H9 (cell line): ENCODE measurements around the gene WRAP73. TPM values are rescaled to one million over a fixed set of nuclear protein-coding genes. Genes with fewer than 3 reads are reported as not detected.

ENCODE experiments used
- DNase-seq: peaks from one replicate; pipeline ENCODE4 v3.0.0-alpha.2; 2017
- H2AFZ ChIP-seq: one replicate; pipeline ENCODE4 v1.6.1; 2013; ENCODE audit warnings: mild to moderate bottlenecking, low read length, control low read depth, moderate library complexity
- H2AK5ac ChIP-seq: 2 replicates; pipeline ENCODE4 v1.6.1; 2013; ENCODE audit warnings: low read length, control low read depth, mixed read lengths; ENCODE audit not compliant: insufficient read length
- H2BK120ac ChIP-seq: one replicate; pipeline ENCODE4 v1.6.1; 2013; ENCODE audit warnings: low read depth, mild to moderate bottlenecking, low read length, control low read depth, inconsistent platforms; ENCODE audit not compliant: poor library complexity, severe bottlenecking
- H2BK12ac ChIP-seq: 2 replicates; pipeline ENCODE4 v1.6.1; 2013; ENCODE audit warnings: low read length, control low read depth, mixed read lengths, low read depth; ENCODE audit not compliant: insufficient read length
- H2BK15ac ChIP-seq: 2 replicates; pipeline ENCODE4 v1.6.1; 2013; ENCODE audit warnings: low read depth, low read length, control low read depth
- H2BK20ac ChIP-seq: one replicate; pipeline ENCODE4 v1.6.1; 2013; ENCODE audit warnings: low read depth, mild to moderate bottlenecking, low read length, control low read depth, inconsistent platforms; ENCODE audit not compliant: poor library complexity, severe bottlenecking
- H2BK5ac ChIP-seq: 2 replicates; pipeline ENCODE4 v1.6.1; 2013; ENCODE audit warnings: low read length, control low read depth, mixed read lengths; ENCODE audit not compliant: insufficient read length
- H3K14ac ChIP-seq: 2 replicates; pipeline ENCODE4 v1.6.1; 2013; ENCODE audit warnings: low read length, control low read depth; ENCODE audit not compliant: insufficient read depth
- H3K18ac ChIP-seq: 2 replicates; pipeline ENCODE4 v1.6.1; 2013; ENCODE audit warnings: low read depth, mild to moderate bottlenecking, mixed read lengths, low read length, control low read depth; ENCODE audit not compliant: insufficient read length
- H3K23ac ChIP-seq: 2 replicates; pipeline ENCODE4 v1.6.1; 2013; ENCODE audit warnings: low read length, control low read depth, mixed read lengths, low read depth; ENCODE audit not compliant: insufficient read length
- H3K23me2 ChIP-seq: 2 replicates; pipeline ENCODE4 v1.6.1; 2013; ENCODE audit warnings: low read depth, mild to moderate bottlenecking, mixed read lengths, low read length, control low read depth; ENCODE audit not compliant: insufficient read length, poor library complexity, severe bottlenecking
- H3K27ac ChIP-seq: 2 replicates; pipeline ENCODE4 v1.5.1; 2013; ENCODE audit warnings: low read length, control low read depth, mixed read lengths, low read depth; ENCODE audit not compliant: insufficient read length
- H3K27me3 ChIP-seq: 2 replicates; pipeline ENCODE4 v1.6.1; 2013; ENCODE audit warnings: low read length, control low read depth, inconsistent platforms; ENCODE audit not compliant: insufficient read depth
- H3K4ac ChIP-seq: 2 replicates; pipeline ENCODE4 v1.6.1; 2013; ENCODE audit warnings: low read depth, mild to moderate bottlenecking, control low read depth, inconsistent platforms, low read length, moderate library complexity
- H3K4me1 ChIP-seq: 2 replicates; pipeline ENCODE4 v1.6.1; 2013; ENCODE audit warnings: low read length, control low read depth, inconsistent platforms; ENCODE audit not compliant: insufficient read depth
- H3K4me2 ChIP-seq: 2 replicates; pipeline ENCODE4 v1.6.1; 2013; ENCODE audit warnings: low read length, control low read depth, mixed read lengths; ENCODE audit not compliant: insufficient read length, insufficient read depth
- H3K56ac ChIP-seq: 2 replicates; pipeline ENCODE4 v1.6.1; 2013; ENCODE audit warnings: low read depth, mild to moderate bottlenecking, mixed read lengths, low read length, control low read depth; ENCODE audit not compliant: insufficient read length
- H3K79me1 ChIP-seq: 2 replicates; pipeline ENCODE4 v1.6.1; 2013; ENCODE audit warnings: low read depth, mild to moderate bottlenecking, moderate library complexity, low read length, control low read depth, inconsistent platforms; ENCODE audit not compliant: insufficient read depth, poor library complexity, severe bottlenecking
- H3K79me2 ChIP-seq: 2 replicates; pipeline ENCODE4 v1.6.1; 2013; ENCODE audit warnings: low read length, control low read depth, inconsistent platforms; ENCODE audit not compliant: insufficient read depth
- H3K9ac ChIP-seq: 2 replicates; pipeline ENCODE4 v1.6.1; 2013; ENCODE audit warnings: low read length, control low read depth, mixed read lengths; ENCODE audit not compliant: insufficient read length; ENCODE audit errors: extremely low read depth
- H3K9me3 ChIP-seq: one replicate; pipeline ENCODE4 v1.6.1; 2013; ENCODE audit warnings: low read depth, low read length, inconsistent platforms; ENCODE audit not compliant: control insufficient read depth
- H3T11ph ChIP-seq: one replicate; pipeline ENCODE4 v1.6.1; 2013; ENCODE audit warnings: mild to moderate bottlenecking, low read length, control low read depth, inconsistent platforms
- H4K20me1 ChIP-seq: one replicate; pipeline ENCODE4 v1.6.1; 2013; ENCODE audit not compliant: control insufficient read depth, insufficient read length, insufficient read depth
- H4K5ac ChIP-seq: 2 replicates; pipeline ENCODE4 v1.6.1; 2013; ENCODE audit warnings: low read depth, mild to moderate bottlenecking, mixed read lengths, low read length, control low read depth; ENCODE audit not compliant: insufficient read length
- H4K8ac ChIP-seq: replicated peaks from 2 replicates; pipeline ENCODE4 v1.6.1; 2013; ENCODE audit warnings: low read length, control low read depth, mixed read lengths, low read depth; ENCODE audit not compliant: insufficient read length
- H4K91ac ChIP-seq: 2 replicates; pipeline ENCODE4 v1.6.1; 2013; ENCODE audit warnings: low read depth, mild to moderate bottlenecking, moderate library complexity, mixed read lengths, low read length, control low read depth; ENCODE audit not compliant: insufficient read length
- H3K27ac Mint-ChIP-seq, 3 experiments: 2 replicates in 2 of 3; 3 replicates in 1 of 3; pipeline ENCODE4 v1.8.0; 2020 to 2021; ENCODE audit warnings: mixed read lengths in 3 of 3, mild to moderate bottlenecking in 1 of 3, moderate library complexity in 1 of 3
- H3K27me3 Mint-ChIP-seq: 2 replicates; pipeline ENCODE4 v1.8.0; 2021; ENCODE audit warnings: low read depth, mild to moderate bottlenecking, moderate library complexity, mixed read lengths
- H3K36me3 Mint-ChIP-seq, 3 experiments: 2 replicates in 2 of 3; 3 replicates in 1 of 3; pipeline ENCODE4 v1.8.0; 2020 to 2021; ENCODE audit warnings: low read depth in 3 of 3, mixed read lengths in 3 of 3; ENCODE audit not compliant: insufficient read depth in 1 of 3
- H3K4me1 Mint-ChIP-seq, 2 experiments: 2 replicates each; pipeline ENCODE4 v1.8.0; 2020; ENCODE audit warnings: mixed read lengths in 2 of 2
- H3K4me3 Mint-ChIP-seq, 2 experiments: 2 replicates in 1 of 2; 3 replicates in 1 of 2; pipeline ENCODE4 v1.8.0; 2020 to 2021; ENCODE audit warnings: mild to moderate bottlenecking in 2 of 2, mixed read lengths in 2 of 2, moderate library complexity in 1 of 2
- H3K9me3 Mint-ChIP-seq, 2 experiments: 2 replicates in 1 of 2; 3 replicates in 1 of 2; pipeline ENCODE4 v1.8.0; 2020; ENCODE audit warnings: mild to moderate bottlenecking in 2 of 2, mixed read lengths in 2 of 2, moderate library complexity in 1 of 2
- WGBS: extraction: QIAGEN DNeasy Blood & Tissue Kit; methylation state at CpG from one replicate; pipeline ENCODE4 v1.1.7; 2013; ENCODE audit warnings: missing lambda C conversion rate, low lambda C conversion rate, mixed read lengths; ENCODE audit not compliant: insufficient read length; ENCODE audit errors: extremely low coverage; 5-methylcytosine and 5-hydroxymethylcytosine counted together
- total RNA-seq: library from RNA; stranded (reverse); gene quantifications from 2 replicates; pipeline ENCODE4 v1.2.1, GENCODE V29; 2021
- TF ChIP-seq, protein P1 (sequence below): fragments of 200-600 bp; sonication (generic); conservative IDR thresholded peaks from 3 replicates; pipeline ENCODE4 v1.8.0; 2021; ENCODE audit warnings: antibody characterized with exemption, mild to moderate bottlenecking

Gene WRAP73
- total RNA-seq, 1 experiment from 2014 or later: 28.4 TPM

DNA sequence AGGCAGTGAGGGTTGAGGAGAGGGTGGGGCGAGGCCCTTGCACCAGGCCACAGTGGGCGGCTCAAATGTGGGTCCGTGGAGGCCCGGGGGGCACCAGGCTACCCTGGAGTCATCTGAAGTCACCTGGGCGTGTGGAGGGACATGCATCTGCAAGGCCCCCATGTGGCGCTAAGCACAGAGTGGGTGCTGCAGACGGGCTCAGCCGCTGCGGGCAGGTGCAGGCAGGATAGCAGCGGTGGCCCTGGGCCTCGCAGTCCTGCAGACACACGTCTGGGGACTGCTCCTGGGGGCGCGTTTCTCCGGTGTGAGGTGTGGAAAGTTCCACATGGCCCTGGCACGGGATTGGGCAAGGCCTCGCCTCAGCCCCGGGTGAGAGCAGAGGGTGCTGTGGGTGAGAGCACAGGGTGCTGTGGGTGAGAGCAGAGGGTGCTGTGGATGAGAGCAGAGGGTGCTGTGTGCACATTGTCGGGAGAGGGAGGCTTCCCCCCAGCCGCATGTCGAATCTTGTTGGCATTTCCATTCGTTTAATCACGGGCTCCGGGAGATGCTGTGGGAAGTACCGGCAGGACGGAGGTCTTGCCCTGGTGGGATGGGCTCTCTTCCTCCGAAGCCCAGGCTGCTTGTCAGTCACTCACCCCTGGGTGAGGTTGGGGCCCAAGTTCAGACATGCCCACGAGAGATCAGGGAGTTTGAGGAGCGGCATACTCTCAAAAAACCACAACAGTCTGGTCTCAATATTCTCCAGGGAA, 48.9 kb upstream of the WRAP73 start:
- Histone ChIP-seq H2BK5ac (no peak overlapping the region), H2BK15ac (no peak overlapping the region), H3K4ac (no peak overlapping the region), H3K27ac (no peak overlapping the region), H3K9me3 (no peaks in the 10 kb centered on the region), H4K5ac (no peak overlapping the region), H2BK12ac (no peak overlapping the region), H2BK20ac (no peak overlapping the region), H3T11ph (no peak overlapping the region), H3K18ac (no peak overlapping the region), H3K56ac (no peak overlapping the region), H4K91ac (no peak overlapping the region), H3K9ac (no peak overlapping the region), H2AFZ (no peak overlapping the region), H3K23me2 (no peaks in the 10 kb centered on the region), H3K14ac (no peak overlapping the region; the same call in 1 of the 2 replicates), H3K4me2 (no peak overlapping the region), H3K79me1 (no peaks in the 10 kb centered on the region), H2AK5ac (no peak overlapping the region), H4K20me1 (no peaks in the 10 kb centered on the region), H4K8ac (no peak overlapping the region), H2BK120ac (no peak overlapping the region), H3K79me2 (no peaks in the 10 kb centered on the region), H3K27me3 (no peaks in the 10 kb centered on the region; the same call in 1 of the 2 replicates), H3K4me1 (no peaks in the 10 kb centered on the region), H3K23ac (no peak overlapping the region)
- H3K27ac Mint-ChIP-seq: peak overlapping the region in 1 of 3 experiments; percentile 18; a peak in 2 of 7 replicates
- DNase-seq: no peak
- WGBS: no CpG with 5 or more reads among the region's 29 CpGs
- H3K27me3 Mint-ChIP-seq: peaks cover 34% of the 10 kb centered on the region
- TF ChIP-seq, protein P1, sequence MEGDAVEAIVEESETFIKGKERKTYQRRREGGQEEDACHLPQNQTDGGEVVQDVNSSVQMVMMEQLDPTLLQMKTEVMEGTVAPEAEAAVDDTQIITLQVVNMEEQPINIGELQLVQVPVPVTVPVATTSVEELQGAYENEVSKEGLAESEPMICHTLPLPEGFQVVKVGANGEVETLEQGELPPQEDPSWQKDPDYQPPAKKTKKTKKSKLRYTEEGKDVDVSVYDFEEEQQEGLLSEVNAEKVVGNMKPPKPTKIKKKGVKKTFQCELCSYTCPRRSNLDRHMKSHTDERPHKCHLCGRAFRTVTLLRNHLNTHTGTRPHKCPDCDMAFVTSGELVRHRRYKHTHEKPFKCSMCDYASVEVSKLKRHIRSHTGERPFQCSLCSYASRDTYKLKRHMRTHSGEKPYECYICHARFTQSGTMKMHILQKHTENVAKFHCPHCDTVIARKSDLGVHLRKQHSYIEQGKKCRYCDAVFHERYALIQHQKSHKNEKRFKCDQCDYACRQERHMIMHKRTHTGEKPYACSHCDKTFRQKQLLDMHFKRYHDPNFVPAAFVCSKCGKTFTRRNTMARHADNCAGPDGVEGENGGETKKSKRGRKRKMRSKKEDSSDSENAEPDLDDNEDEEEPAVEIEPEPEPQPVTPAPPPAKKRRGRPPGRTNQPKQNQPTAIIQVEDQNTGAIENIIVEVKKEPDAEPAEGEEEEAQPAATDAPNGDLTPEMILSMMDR: no peak
- peaks cover 2 to 4% of the 10 kb centered on the region in 2 experiments; a peak in 4 of 5 replicates for H3K9me3 Mint-ChIP-seq
- H3K4me1 Mint-ChIP-seq: peaks cover 4 to 26% of the 10 kb centered on the region in 2 experiments
- no peak overlapping the region for H3K4me3 Mint-ChIP-seq
- H3K36me3 Mint-ChIP-seq: peaks cover 0 to 2% (median 1%) of the 10 kb centered on the region in 3 experiments; a peak in 2 of 7 replicates
